Suprapubic skin (tissue), 4 donors: ENCODE data around the gene CALY. TPM values are rescaled to one million over a fixed set of nuclear protein-coding genes. Genes with fewer than 3 reads are reported as not detected.

Source experiments
- DNase-seq, 2 donors: peaks; one replicate each; pipeline ENCODE4 v3.0.0-alpha.2; 2019; ENCODE audit warnings: low spot score in 2 of 2
- H3K27ac ChIP-seq: fragments of 200-600 bp; sonication (generic); one replicate; pipeline ENCODE4 v1.5.1; 2019
- H3K27me3 ChIP-seq: fragments of 200-600 bp; sonication (generic); one replicate; pipeline ENCODE4 v1.5.1; 2019
- H3K36me3 ChIP-seq: fragments of 200-600 bp; sonication (generic); one replicate; pipeline ENCODE4 v1.5.1; 2019
- H3K4me1 ChIP-seq: fragments of 200-600 bp; sonication (generic); one replicate; pipeline ENCODE4 v1.5.1; 2019
- H3K4me3 ChIP-seq: fragments of 200-600 bp; sonication (generic); one replicate; pipeline ENCODE4 v1.5.1; 2019; ENCODE audit warnings: mild to moderate bottlenecking
- H3K9me3 ChIP-seq: fragments of 200-600 bp; sonication (generic); one replicate; pipeline ENCODE4 v1.5.1; 2019
- EP300 ChIP-seq: sonication (generic); formaldehyde crosslinking; IDR thresholded peaks from one replicate; pipeline ENCODE4 v1.6.1; 2017; ENCODE audit warnings: antibody characterized with exemption
- POLR2A ChIP-seq, 2 donors: fragments of 450-650 bp; IDR thresholded peaks; one replicate each; pipeline ENCODE4 v1.6.1; 2017; ENCODE audit warnings: antibody characterized with exemption in 2 of 2, mild to moderate bottlenecking in 2 of 2, moderate library complexity in 2 of 2
- POLR2AphosphoS5 ChIP-seq, 3 donors: sonication (generic); formaldehyde crosslinking; IDR thresholded peaks; one replicate each; pipeline ENCODE4 v1.6.1; 2017; ENCODE audit warnings: antibody characterized with exemption in 3 of 3
- WGBS: methylation state at CpG from one replicate; pipeline ENCODE4 v1.1.5; 2018; 5-methylcytosine and 5-hydroxymethylcytosine counted together
- total RNA-seq, 4 donors: library from RNA; depleted of rRNA; stranded (reverse); fragments of >200 nt; gene quantifications; one replicate each; pipeline ENCODE4 v1.1.0, GENCODE V29; 2016
- TF ChIP-seq, protein P1 (sequence below), 2 donors: fragments of 200-600 bp in 1 of 2; fragments of 450-650 bp in 1 of 2; sonication (generic) in 1 of 2; IDR thresholded peaks; one replicate each; pipeline ENCODE4 v1.5.1; 2016 to 2019; ENCODE audit warnings: antibody characterized with exemption in 2 of 2, mild to moderate bottlenecking in 1 of 2, moderate library complexity in 1 of 2

Gene CALY, protein sequence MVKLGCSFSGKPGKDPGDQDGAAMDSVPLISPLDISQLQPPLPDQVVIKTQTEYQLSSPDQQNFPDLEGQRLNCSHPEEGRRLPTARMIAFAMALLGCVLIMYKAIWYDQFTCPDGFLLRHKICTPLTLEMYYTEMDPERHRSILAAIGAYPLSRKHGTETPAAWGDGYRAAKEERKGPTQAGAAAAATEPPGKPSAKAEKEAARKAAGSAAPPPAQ
- under 1 TPM in 1 of 4 donors, not detected in 3; 0.30 TPM for total RNA-seq

DNA sequence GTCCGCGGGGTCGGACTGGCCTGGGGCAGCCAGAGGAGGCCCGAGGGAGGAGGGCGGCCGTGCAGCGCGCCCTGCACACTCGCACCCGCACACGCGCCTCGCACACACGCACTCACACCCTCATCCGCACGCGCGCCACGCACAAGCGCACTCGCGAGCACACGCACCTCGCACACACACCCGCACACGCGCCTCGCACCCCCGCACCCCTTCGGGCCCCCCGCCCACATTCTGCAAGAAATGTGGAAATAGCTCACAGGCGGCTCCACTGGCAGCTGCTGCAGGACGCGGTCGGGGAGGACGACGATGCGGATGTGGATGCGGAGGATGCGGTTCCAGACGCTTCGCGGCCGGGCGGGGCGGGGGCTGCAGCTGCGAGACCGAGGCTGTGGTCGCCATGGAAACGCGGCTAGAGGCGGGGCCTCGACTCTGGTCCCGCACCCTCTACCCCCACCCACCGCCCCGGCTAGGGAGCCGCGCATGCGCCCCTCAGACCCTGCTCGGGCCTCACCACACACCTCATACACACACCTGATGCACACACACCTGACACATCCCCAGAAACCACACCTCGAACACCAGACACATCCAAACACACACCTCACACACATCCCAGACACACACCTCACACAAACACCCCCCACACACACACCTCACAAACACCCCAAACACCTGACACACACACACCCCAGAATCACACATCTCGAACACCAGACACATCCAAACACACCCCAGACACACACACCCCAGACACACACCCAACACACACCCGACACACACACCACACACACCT lies at the start of gene CALY:
Gene CALY, minus strand, starts transcription at position 320 of the 793 bp plus-strand sequence. CDS start 7,907 bp downstream, outside the sequence.
- TF ChIP-seq POLR2A (IDR thresholded peaks at IDR 0.05) (no peak), EP300 (no peak), POLR2AphosphoS5 (IDR thresholded peaks at IDR 0.05) (no peak)
- TF ChIP-seq, protein P1, sequence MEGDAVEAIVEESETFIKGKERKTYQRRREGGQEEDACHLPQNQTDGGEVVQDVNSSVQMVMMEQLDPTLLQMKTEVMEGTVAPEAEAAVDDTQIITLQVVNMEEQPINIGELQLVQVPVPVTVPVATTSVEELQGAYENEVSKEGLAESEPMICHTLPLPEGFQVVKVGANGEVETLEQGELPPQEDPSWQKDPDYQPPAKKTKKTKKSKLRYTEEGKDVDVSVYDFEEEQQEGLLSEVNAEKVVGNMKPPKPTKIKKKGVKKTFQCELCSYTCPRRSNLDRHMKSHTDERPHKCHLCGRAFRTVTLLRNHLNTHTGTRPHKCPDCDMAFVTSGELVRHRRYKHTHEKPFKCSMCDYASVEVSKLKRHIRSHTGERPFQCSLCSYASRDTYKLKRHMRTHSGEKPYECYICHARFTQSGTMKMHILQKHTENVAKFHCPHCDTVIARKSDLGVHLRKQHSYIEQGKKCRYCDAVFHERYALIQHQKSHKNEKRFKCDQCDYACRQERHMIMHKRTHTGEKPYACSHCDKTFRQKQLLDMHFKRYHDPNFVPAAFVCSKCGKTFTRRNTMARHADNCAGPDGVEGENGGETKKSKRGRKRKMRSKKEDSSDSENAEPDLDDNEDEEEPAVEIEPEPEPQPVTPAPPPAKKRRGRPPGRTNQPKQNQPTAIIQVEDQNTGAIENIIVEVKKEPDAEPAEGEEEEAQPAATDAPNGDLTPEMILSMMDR (IDR thresholded peaks at IDR 0.05), result no peak
- Histone ChIP-seq H3K9me3 (no peaks in the 10 kb centered on the region), H3K27ac (no peak within 1 kb of the TSS), H3K4me1 (peaks cover 23% of the 10 kb centered on the region), H3K27me3 (peaks cover 85% of the 10 kb centered on the region), H3K4me3 (peak within 1 kb of the TSS; percentile 38), H3K36me3 (no peaks in the 10 kb centered on the region)
- WGBS, result 30% methylated on average over 20 of the region's 63 CpGs
- no peak for DNase-seq

DNA sequence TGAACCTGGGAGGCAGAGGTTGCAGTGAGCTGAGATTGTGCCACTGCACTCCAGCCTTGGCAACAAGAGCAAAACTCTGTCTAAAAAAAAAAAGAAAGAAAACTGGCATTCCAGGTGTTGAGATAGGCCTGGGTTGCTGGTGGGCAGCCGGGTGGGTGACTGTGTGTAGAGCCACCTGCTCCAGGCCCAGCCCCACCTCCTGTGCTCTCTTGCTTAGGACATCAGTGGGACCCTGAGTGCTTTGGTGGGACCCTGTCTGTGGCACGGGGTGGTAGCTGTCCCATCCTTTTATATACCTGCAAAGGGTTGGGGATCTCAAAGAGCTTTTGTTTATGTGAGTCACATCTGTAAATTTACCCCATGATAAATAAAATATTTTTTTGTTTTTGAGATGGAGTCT lies 48.5 kb upstream of the CALY start:
- H3K4me1 ChIP-seq, result peaks cover 2% of the 10 kb centered on the region
- no peaks in the 10 kb centered on the region for H3K27me3 ChIP-seq
- H3K4me3 ChIP-seq, result no peak overlapping the region
- peak in 1 of 2 donors; percentile 40 for DNase-seq
- 94% methylated on average over 2 of the region's 2 CpGs for WGBS
- peaks cover 12% of the 10 kb centered on the region for H3K36me3 ChIP-seq
- no peaks in the 10 kb centered on the region for H3K9me3 ChIP-seq
- TF ChIP-seq, protein P1 (IDR thresholded peaks at IDR 0.05), result no peak
- no peak for TF ChIP-seq POLR2A (IDR thresholded peaks at IDR 0.05)
- no peak for TF ChIP-seq EP300
- TF ChIP-seq POLR2AphosphoS5 (IDR thresholded peaks at IDR 0.05), result no peak
- H3K27ac ChIP-seq, result no peak overlapping the region

DNA sequence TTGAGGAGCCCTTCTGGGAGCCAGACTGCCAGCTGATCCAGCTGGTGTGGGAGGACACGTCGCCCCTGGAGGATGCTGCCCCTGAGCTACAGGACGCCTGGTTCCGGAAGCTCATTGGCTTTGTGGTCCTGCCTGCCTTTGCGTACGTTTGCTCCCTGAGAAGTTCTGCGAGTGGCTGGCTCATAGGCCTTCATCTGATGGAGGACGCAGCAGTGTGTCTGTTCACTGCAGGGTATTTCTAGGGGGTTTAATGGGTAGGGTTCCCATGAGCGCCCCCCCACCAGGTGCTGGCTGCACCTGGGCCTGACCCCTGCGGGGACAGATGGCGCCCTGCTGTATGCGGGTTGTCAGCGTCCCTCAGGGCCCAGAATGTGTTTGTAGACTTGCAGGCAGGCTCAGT lies 47.4 kb upstream of the CALY start:
- H3K36me3 ChIP-seq, result peaks cover 9% of the 10 kb centered on the region

DNA sequence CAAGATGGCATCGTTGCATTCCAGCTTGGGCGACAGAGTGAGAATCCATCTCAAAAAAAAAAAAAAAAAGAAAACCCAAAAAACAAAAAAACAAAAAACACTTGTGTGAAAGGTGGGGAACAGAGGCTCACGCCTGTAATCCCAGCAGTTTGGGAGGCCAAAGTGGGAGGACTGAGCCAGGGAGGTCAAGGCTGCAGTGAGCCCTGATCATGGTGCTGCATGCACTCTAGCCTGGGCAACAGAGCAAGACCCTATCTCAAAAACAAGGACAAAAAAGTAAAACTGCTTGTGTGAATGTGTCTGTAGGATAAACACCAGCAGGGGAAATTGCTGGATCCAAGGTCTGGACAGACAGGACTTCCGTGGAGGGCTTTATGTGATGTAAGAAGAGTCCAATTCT lies 46.9 kb upstream of the CALY start:
- H3K4me3 ChIP-seq, result no peak overlapping the region
- DNase-seq, result no peak
- H3K9me3 ChIP-seq, result no peaks in the 10 kb centered on the region
- peaks cover 12% of the 10 kb centered on the region for H3K4me1 ChIP-seq
- 100% methylated on average over 4 of the region's 4 CpGs for WGBS
- TF ChIP-seq POLR2A (IDR thresholded peaks at IDR 0.05) (no peak), POLR2AphosphoS5 (IDR thresholded peaks at IDR 0.05) (no peak), EP300 (no peak)
- TF ChIP-seq, protein P1 (IDR thresholded peaks at IDR 0.05), result no peak
- H3K36me3 ChIP-seq, result peaks cover 8% of the 10 kb centered on the region
- H3K27me3 ChIP-seq, result no peaks in the 10 kb centered on the region
- no peak overlapping the region for H3K27ac ChIP-seq

More for the DNA sequence above, 47.4 kb upstream of the CALY start:
- Histone ChIP-seq H3K9me3 (no peaks in the 10 kb centered on the region), H3K4me1 (peaks cover 12% of the 10 kb centered on the region), H3K4me3 (no peak overlapping the region), H3K27ac (no peak overlapping the region), H3K27me3 (no peaks in the 10 kb centered on the region)
- peak in 1 of 2 donors; percentile 51 for DNase-seq
- WGBS, result 94% methylated on average over 4 of the region's 13 CpGs
- TF ChIP-seq POLR2AphosphoS5 (IDR thresholded peaks at IDR 0.05) (no peak), POLR2A (IDR thresholded peaks at IDR 0.05) (no peak), EP300 (no peak)
- TF ChIP-seq, protein P1 (IDR thresholded peaks at IDR 0.05), result no peak

DNA sequence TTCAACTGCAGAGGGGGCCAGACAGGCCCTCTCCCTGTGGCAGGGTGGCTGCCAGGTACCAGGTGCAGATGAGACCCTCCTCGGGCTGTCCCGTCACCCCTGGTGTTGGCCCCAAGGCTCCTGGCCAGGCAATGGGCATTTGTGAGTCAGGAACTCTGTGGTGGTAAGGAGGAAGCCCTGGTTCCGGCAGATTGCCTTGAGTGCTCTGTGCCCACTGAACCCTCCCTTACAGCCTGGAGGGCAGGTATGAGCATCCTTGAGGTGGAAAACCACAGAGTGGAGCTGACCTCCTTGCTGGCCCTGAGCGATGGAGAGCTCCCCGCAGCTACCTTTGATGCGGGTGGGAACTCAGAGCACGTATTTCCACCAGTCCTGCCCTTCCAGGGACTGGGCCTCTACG lies 44.3 kb upstream of the CALY start:
- no peak for DNase-seq
- no peaks in the 10 kb centered on the region for H3K9me3 ChIP-seq

More for the DNA sequence above, 44.3 kb upstream of the CALY start:
- Histone ChIP-seq H3K27me3 (no peaks in the 10 kb centered on the region), H3K4me1 (peaks cover 20% of the 10 kb centered on the region), H3K27ac (no peak overlapping the region), H3K4me3 (no peak overlapping the region), H3K36me3 (peaks cover 8% of the 10 kb centered on the region)
- TF ChIP-seq, protein P1 (IDR thresholded peaks at IDR 0.05), result no peak
- TF ChIP-seq POLR2AphosphoS5 (IDR thresholded peaks at IDR 0.05) (no peak), POLR2A (IDR thresholded peaks at IDR 0.05) (no peak), EP300 (no peak)
- WGBS, result 83% methylated on average over 8 of the region's 8 CpGs
